Dendritic cell treated with granulocyte-macrophage colony-stimulating factor and Interleukin-4, amounts not matched to agents 40 ng/mL and 50 ng/mL, for 4 days (primary cell): ENCODE results near the gene MAST4.

Experiments
- H3K27ac Mint-ChIP-seq: one replicate; pipeline ENCODE4 v1.8.0; 2022; ENCODE audit warnings: mild to moderate bottlenecking, mixed read lengths
- H3K27me3 Mint-ChIP-seq: one replicate; pipeline ENCODE4 v1.8.0; 2022; ENCODE audit warnings: mild to moderate bottlenecking, mixed read lengths
- H3K36me3 Mint-ChIP-seq: one replicate; pipeline ENCODE4 v1.8.0; 2022; ENCODE audit warnings: low read depth, mixed read lengths
- H3K4me1 Mint-ChIP-seq: one replicate; pipeline ENCODE4 v1.8.0; 2022; ENCODE audit warnings: low read depth, mixed read lengths
- H3K4me3 Mint-ChIP-seq: one replicate; pipeline ENCODE4 v1.8.0; 2022; ENCODE audit warnings: mild to moderate bottlenecking, moderate library complexity, mixed read lengths
- H3K9me3 Mint-ChIP-seq: one replicate; pipeline ENCODE4 v1.8.0; 2022; ENCODE audit warnings: mixed read lengths
- intact Hi-C: fragments of 100-400 bp; cut with micrococcal nuclease; formaldehyde crosslinking; loops from one replicate; pipeline ENCODE4 v1.15.0; 2022

Gene MAST4

GRCh38 chr5:67135381-67135984, 539.3 kb downstream of the MAST4 start:
- H3K4me1 Mint-ChIP-seq, result no peaks in the 10 kb centered on the region
- intact Hi-C loops, result no loop called here
- no peaks in the 10 kb centered on the region for H3K27me3 Mint-ChIP-seq
- H3K9me3 Mint-ChIP-seq, result no peaks in the 10 kb centered on the region
- H3K36me3 Mint-ChIP-seq, result no peaks in the 10 kb centered on the region
- H3K4me3 Mint-ChIP-seq, result no peak overlapping the region
- no peak overlapping the region for H3K27ac Mint-ChIP-seq

GRCh38 chr5:67139030-67139429, 542.8 kb downstream of the MAST4 start:
- H3K4me1 Mint-ChIP-seq, result no peaks in the 10 kb centered on the region
- no peaks in the 10 kb centered on the region for H3K36me3 Mint-ChIP-seq
- H3K4me3 Mint-ChIP-seq, result no peak overlapping the region
- intact Hi-C loops, result no loop called here
- H3K27me3 Mint-ChIP-seq, result no peaks in the 10 kb centered on the region
- no peak overlapping the region for H3K27ac Mint-ChIP-seq
- H3K9me3 Mint-ChIP-seq, result no peaks in the 10 kb centered on the region

DNA sequence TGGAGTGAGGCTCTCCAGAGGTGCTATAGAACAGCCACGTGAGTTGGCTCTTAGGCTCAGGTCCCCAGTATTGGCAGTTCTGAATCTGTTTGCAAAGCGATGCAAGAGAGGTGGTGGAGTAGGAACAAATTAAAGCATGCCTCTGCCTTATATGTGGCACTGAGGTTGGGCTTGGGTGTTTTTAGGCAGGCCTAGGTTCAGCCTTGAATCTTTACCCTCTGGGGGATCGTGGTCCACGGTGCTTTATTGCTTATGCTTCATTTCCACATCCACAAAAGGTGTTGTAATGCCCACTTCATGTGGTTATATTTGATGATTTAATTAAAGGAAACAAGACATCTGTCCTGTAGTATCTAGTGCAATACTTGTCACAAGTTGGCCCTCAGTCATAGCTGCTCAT, 544.2 kb downstream of the MAST4 start:
- H3K27ac Mint-ChIP-seq, result no peak overlapping the region

GRCh38 chr5:67141644-67142043, 545.5 kb downstream of the MAST4 start:
- no peaks in the 10 kb centered on the region for H3K27me3 Mint-ChIP-seq
- H3K4me1 Mint-ChIP-seq, result no peaks in the 10 kb centered on the region
- H3K9me3 Mint-ChIP-seq, result no peaks in the 10 kb centered on the region
- H3K4me3 Mint-ChIP-seq, result no peak overlapping the region
- intact Hi-C loops, result no loop called here
- H3K36me3 Mint-ChIP-seq, result no peaks in the 10 kb centered on the region
- H3K27ac Mint-ChIP-seq, result no peak overlapping the region

More for the DNA sequence above, 544.2 kb downstream of the MAST4 start:
- Mint-ChIP-seq H3K9me3 (no peaks in the 10 kb centered on the region), H3K27me3 (no peaks in the 10 kb centered on the region), H3K36me3 (no peaks in the 10 kb centered on the region), H3K4me1 (no peaks in the 10 kb centered on the region), H3K4me3 (no peak overlapping the region)
- intact Hi-C loops, result no loop called here

DNA sequence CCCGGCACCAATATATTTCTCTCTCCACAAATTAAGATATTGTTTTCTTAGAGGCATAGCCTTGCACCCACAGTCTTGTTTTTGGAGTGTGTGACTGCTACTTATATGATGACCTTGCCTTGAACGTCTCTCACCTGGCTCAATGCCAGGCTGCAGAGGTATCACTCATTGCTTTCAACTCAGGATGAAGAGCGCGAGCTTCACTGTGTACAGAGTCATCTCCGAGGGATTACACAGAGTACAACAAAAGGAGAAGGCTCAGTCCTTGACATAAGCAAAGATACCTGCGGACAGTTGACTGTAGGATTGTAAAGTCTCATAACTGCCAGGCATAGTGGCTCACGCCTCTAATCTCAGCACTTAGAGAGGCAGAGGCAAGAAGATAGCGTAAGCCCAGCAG, 546.6 kb downstream of the MAST4 start:
- Mint-ChIP-seq H3K36me3 (no peaks in the 10 kb centered on the region), H3K9me3 (no peaks in the 10 kb centered on the region), H3K27ac (no peak overlapping the region), H3K4me3 (no peak overlapping the region), H3K4me1 (no peaks in the 10 kb centered on the region), H3K27me3 (no peaks in the 10 kb centered on the region)
- intact Hi-C loops, result no loop called here

DNA sequence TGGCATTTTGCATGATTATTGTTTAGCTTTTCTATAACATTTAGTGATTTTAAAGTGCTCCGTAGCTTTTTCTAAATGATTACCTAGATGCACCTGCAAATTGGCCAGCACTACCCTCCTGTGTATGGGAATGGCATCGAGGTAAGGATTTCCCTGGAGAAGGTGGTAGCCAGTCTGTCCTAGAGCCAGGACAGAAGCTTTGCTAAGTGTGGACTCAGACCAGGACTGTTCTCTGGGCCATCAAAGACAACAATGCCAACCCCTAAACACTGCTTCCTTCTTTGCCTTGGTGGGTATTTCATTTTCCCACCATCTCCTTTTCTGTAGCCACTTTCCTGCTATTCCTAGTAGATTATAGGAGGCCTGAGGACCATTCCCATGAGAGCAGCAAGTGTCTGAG, 547.4 kb downstream of the MAST4 start:
- no peak overlapping the region for H3K27ac Mint-ChIP-seq
- H3K36me3 Mint-ChIP-seq, result no peaks in the 10 kb centered on the region
- no peaks in the 10 kb centered on the region for H3K4me1 Mint-ChIP-seq
- no peaks in the 10 kb centered on the region for H3K27me3 Mint-ChIP-seq
- no peak overlapping the region for H3K4me3 Mint-ChIP-seq
- intact Hi-C loops, result no loop called here
- no peaks in the 10 kb centered on the region for H3K9me3 Mint-ChIP-seq

DNA sequence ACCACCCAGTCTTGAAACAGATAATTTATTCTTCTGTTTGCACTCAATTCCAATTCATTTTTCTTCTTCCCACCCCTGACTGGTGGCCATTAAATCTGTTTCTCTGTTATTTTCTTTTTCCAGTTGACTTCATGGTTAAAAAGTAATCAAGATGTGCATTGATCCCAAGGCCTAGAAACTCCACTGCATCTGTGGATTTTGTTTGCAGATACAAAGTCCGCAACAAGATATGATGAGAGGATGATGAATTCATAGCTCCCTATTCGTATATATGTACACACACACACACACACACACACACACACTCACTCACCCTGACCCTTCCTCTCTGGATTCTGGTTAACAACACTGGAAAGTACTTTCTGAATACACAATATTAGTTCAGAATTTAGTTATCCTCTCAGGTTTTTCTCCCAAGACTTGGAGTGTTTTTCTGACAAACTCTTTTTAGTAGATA, 548.0 kb downstream of the MAST4 start:
- no peak overlapping the region for H3K27ac Mint-ChIP-seq
- H3K4me3 Mint-ChIP-seq, result no peak overlapping the region
- H3K36me3 Mint-ChIP-seq, result no peaks in the 10 kb centered on the region
- intact Hi-C loops, result no loop called here
- no peaks in the 10 kb centered on the region for H3K27me3 Mint-ChIP-seq
- H3K4me1 Mint-ChIP-seq, result no peaks in the 10 kb centered on the region
- H3K9me3 Mint-ChIP-seq, result no peaks in the 10 kb centered on the region

DNA sequence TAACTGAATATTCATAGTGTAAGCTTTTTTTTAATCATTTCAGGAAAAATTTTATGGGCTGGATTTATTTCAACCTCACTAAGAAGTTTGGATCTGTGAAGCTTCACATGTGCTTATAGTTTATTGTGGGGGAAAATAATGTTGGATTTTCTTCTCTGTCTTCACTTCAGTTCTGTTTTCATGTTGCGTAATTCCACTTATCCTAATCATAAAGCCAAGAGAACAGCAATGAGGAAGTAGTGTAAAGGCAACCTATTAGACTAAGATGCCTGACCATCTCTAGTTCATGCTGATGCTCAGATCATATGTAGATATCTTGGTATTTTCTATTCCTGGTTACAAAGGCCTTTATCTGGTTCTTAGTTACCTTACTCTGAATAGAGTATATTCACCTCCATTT, 550.4 kb downstream of the MAST4 start:
- Mint-ChIP-seq H3K4me3 (no peak overlapping the region), H3K36me3 (no peaks in the 10 kb centered on the region), H3K27me3 (no peaks in the 10 kb centered on the region), H3K27ac (no peak overlapping the region), H3K9me3 (no peaks in the 10 kb centered on the region), H3K4me1 (no peaks in the 10 kb centered on the region)
- intact Hi-C loops, result loop anchor here (2.0 kb wide), 1 partner anchor 158 kb away; no protein-coding TSS in a partner anchor

GRCh38 chr5:67146981-67147380, 550.8 kb downstream of the MAST4 start:
- H3K36me3 Mint-ChIP-seq, result no peaks in the 10 kb centered on the region
- no peak overlapping the region for H3K4me3 Mint-ChIP-seq
- H3K9me3 Mint-ChIP-seq, result no peaks in the 10 kb centered on the region
- H3K27ac Mint-ChIP-seq, result no peak overlapping the region
- no peaks in the 10 kb centered on the region for H3K27me3 Mint-ChIP-seq
- no peaks in the 10 kb centered on the region for H3K4me1 Mint-ChIP-seq
- intact Hi-C loops, result loop anchor here (2.0 kb wide), 1 partner anchor 158 kb away; no protein-coding TSS in a partner anchor

DNA sequence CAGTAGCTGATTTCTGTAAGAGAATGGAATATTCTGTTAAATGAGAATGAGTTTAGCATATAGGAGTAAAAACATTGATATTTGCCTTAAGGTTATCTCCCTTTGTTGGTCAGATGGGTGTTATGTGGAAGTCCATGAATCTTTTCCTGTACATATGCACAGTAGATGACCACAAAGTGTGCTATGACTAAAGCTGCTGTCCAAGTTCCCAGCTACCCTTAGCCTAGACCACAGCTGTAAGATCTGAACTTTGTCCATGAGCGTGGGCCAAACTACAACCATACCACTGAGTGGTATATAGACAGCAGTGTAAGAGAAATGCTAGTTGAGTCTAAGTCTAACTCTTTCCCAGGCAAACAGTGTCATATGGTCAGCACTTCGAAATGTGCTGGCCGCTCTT, 551.6 kb downstream of the MAST4 start:
- Mint-ChIP-seq H3K4me3 (no peak overlapping the region), H3K36me3 (no peaks in the 10 kb centered on the region), H3K27ac (no peak overlapping the region), H3K27me3 (no peaks in the 10 kb centered on the region), H3K4me1 (no peaks in the 10 kb centered on the region), H3K9me3 (no peaks in the 10 kb centered on the region)
- intact Hi-C loops, result loop anchor here (2.0 kb wide), 1 partner anchor 159 kb away; no protein-coding TSS in a partner anchor

DNA sequence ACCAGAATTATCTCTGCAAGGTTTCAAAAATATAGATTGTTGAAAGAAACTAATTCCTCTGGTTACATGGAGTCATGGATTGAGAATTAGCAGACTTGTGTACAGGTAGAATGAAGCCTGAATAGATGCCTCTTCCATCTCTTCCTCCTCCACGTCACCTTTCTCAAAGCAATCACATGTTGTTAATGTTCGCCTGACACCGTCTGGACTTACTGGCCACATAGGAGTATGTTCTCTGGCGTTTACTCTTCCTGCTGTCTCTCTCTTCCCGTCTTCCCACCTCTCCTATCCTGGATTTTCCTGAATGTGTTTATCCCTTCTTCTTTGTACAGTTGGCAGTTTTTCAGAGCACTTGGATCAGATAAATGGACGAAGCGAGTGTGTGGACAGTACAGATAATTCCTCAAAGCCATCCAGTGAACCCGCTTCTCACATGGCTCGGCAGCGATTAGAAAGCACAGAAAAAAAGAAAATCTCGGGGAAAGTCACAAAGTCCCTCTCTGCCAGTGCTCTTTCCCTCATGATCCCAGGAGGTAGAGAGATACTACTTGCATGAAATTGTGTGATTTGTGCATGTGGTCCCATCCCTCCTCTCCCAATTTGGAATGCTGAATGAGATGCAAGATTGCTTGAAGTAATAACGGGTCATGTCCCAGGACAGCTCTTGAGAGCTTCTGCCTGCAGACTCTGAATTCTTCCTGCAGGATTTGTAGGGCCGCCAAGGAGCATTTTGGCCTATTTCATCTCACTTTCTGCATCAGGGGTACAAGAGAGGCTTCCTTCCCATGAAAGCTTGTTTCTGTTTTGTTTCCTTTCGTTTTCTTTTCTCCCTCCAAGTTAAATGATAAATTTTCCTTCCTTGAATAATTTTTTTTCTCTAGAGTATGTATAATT, 553.1 kb downstream of the MAST4 start:
- no peaks in the 10 kb centered on the region for H3K27me3 Mint-ChIP-seq
- H3K4me1 Mint-ChIP-seq, result no peaks in the 10 kb centered on the region
- intact Hi-C loops, result no loop called here
- no peak overlapping the region for H3K27ac Mint-ChIP-seq
- no peak overlapping the region for H3K4me3 Mint-ChIP-seq
- H3K9me3 Mint-ChIP-seq, result no peaks in the 10 kb centered on the region
- H3K36me3 Mint-ChIP-seq, result no peaks in the 10 kb centered on the region

- Mint-ChIP-seq H3K4me3 (no peak overlapping the region), H3K36me3 (no peaks in the 10 kb centered on the region), H3K27ac (no peak overlapping the region)
Observed at GRCh38 chr5:67149951-67150523, 553.8 kb downstream of the MAST4 start.

GRCh38 chr5:67152400-67152799, 556.2 kb downstream of the MAST4 start:
- no peak overlapping the region for H3K4me3 Mint-ChIP-seq
- intact Hi-C loops, result loop anchor here (5.0 kb wide), 1 partner anchor 340 kb away; no protein-coding TSS in a partner anchor
- H3K36me3 Mint-ChIP-seq, result no peaks in the 10 kb centered on the region
- H3K9me3 Mint-ChIP-seq, result no peaks in the 10 kb centered on the region
- peaks cover 5% of the 10 kb centered on the region for H3K4me1 Mint-ChIP-seq
- H3K27me3 Mint-ChIP-seq, result no peaks in the 10 kb centered on the region
- no peak overlapping the region for H3K27ac Mint-ChIP-seq

More at GRCh38 chr5:67149951-67150523, 553.8 kb downstream of the MAST4 start:
- H3K4me1 Mint-ChIP-seq, result no peaks in the 10 kb centered on the region
- intact Hi-C loops, result loop anchor here (5.0 kb wide), 1 partner anchor 338 kb away; no protein-coding TSS in a partner anchor
- H3K9me3 Mint-ChIP-seq, result no peaks in the 10 kb centered on the region
- H3K27me3 Mint-ChIP-seq, result no peaks in the 10 kb centered on the region

DNA sequence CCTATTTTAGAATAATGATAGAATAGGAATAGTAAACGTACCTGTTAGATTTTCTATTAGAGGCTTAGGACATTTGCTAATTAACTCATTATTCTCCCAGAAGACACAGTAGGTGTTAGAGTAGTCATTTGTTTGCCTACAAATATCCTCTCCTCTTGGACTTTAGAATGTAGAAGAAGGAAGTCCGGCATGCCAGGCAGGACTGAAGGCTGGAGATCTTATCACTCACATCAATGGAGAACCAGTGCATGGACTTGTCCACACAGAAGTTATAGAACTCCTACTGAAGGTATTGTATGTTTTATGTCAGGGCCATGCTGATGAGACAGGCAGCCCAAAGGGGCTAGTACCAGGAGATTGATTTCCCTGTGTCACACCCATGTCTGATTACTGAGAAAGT, 557.1 kb downstream of the MAST4 start:
- Mint-ChIP-seq H3K36me3 (no peaks in the 10 kb centered on the region), H3K4me1 (peaks cover 6% of the 10 kb centered on the region), H3K27me3 (no peaks in the 10 kb centered on the region), H3K9me3 (no peaks in the 10 kb centered on the region), H3K4me3 (no peak overlapping the region), H3K27ac (no peak overlapping the region)
- intact Hi-C loops, result loop anchor here (5.0 kb wide), 1 partner anchor 341 kb away; no protein-coding TSS in a partner anchor
